Stimulated activated CD8-positive, alpha-beta memory T cell treated with anti-CD3 and anti-CD28 coated beads, Interleukin-4, amount 100 ng/mL, for 1 hour (primary cell): ENCODE results near the gene LARP4B.
A peak's percentile ranks its signal among the peaks of the same experiment; 100 is the strongest.

Experiments used
- DNase-seq, 2 donors: peaks; one replicate each; pipeline ENCODE4 v3.0.0-alpha.2; 2020; ENCODE audit warnings: low read depth in 2 of 2, low spot score in 1 of 2

Gene LARP4B

GRCh38 chr10:931326-932318 lies at the start of gene LARP4B:
TSS of gene LARP4B (minus strand) at chr10:931705. CDS start at chr10:885721, 45,984 bp downstream.
- DNase-seq: peak; percentile 88 to 93

GRCh38 chr10:980468-981093 lies 49.1 kb upstream of the LARP4B start:
- DNase-seq: no peak

GRCh38 chr10:978826-979421 lies 47.4 kb upstream of the LARP4B start:
- no peak for DNase-seq

GRCh38 chr10:976316-976715 lies 44.8 kb upstream of the LARP4B start:
- DNase-seq: no peak

- no peak for DNase-seq
Measured at GRCh38 chr10:974785-975074, 43.2 kb upstream of the LARP4B start.

GRCh38 chr10:974038-974784 lies 42.7 kb upstream of the LARP4B start:
- no peak for DNase-seq

GRCh38 chr10:972763-973162 lies 41.3 kb upstream of the LARP4B start:
- no peak for DNase-seq

GRCh38 chr10:971613-972012 lies 40.1 kb upstream of the LARP4B start:
- DNase-seq: no peak

GRCh38 chr10:971150-971542 lies 39.6 kb upstream of the LARP4B start:
- DNase-seq: no peak

GRCh38 chr10:970311-971149 lies 39.0 kb upstream of the LARP4B start:
- DNase-seq: no peak

GRCh38 chr10:969473-970150 lies 38.1 kb upstream of the LARP4B start:
- DNase-seq: no peak

- no peak for DNase-seq
Measured at GRCh38 chr10:968546-969199, 37.2 kb upstream of the LARP4B start.

GRCh38 chr10:966466-967235 lies 35.1 kb upstream of the LARP4B start:
- no peak for DNase-seq

GRCh38 chr10:964988-965417 lies 33.5 kb upstream of the LARP4B start:
- DNase-seq: no peak

- no peak for DNase-seq
Measured at GRCh38 chr10:964321-964987, 32.9 kb upstream of the LARP4B start.

- no peak for DNase-seq
Measured at GRCh38 chr10:963655-964054, 32.1 kb upstream of the LARP4B start.

- no peak for DNase-seq
Measured at GRCh38 chr10:963186-963585, 31.7 kb upstream of the LARP4B start.

GRCh38 chr10:962342-962741 lies 30.8 kb upstream of the LARP4B start:
- DNase-seq: no peak
